IPS DF 6.9 (cell line): ENCODE results near the gene PTPRN2.

ENCODE experiments used
- DNase-seq: peaks from one replicate; pipeline ENCODE4 v3.0.0-alpha.2; 2013; ENCODE audit warnings: low read depth, low spot score
- H3K27ac ChIP-seq: one replicate; pipeline ENCODE4 v1.5.1; 2013; ENCODE audit warnings: low read length, control low read depth
- H3K27me3 ChIP-seq: 2 replicates; pipeline ENCODE4 v1.6.1; 2013; ENCODE audit warnings: mild to moderate bottlenecking, low read length; ENCODE audit not compliant: control insufficient read depth, insufficient read depth
- H3K36me3 ChIP-seq: 2 replicates; pipeline ENCODE4 v1.6.1; 2013; ENCODE audit warnings: low read length; ENCODE audit not compliant: control insufficient read depth, insufficient read depth
- H3K4me1 ChIP-seq: 2 replicates; pipeline ENCODE4 v1.6.1; 2013; ENCODE audit warnings: low read length; ENCODE audit not compliant: control insufficient read depth, insufficient read depth
- H3K4me3 ChIP-seq: 2 replicates; pipeline ENCODE4 v1.5.1; 2013; ENCODE audit warnings: mild to moderate bottlenecking, low read length
- H3K9me3 ChIP-seq: 2 replicates; pipeline ENCODE4 v1.6.1; 2013; ENCODE audit warnings: low read length, inconsistent platforms; ENCODE audit not compliant: control insufficient read depth, insufficient read depth
- WGBS: extraction: QIAGEN DNeasy Blood & Tissue Kit; methylation state at CpG from one replicate; pipeline ENCODE4 v1.1.7; 2013; ENCODE audit warnings: mixed read lengths, missing lambda C conversion rate; ENCODE audit not compliant: insufficient read length, insufficient coverage; 5-methylcytosine and 5-hydroxymethylcytosine counted together

The PTPRN2 gene

DNA sequence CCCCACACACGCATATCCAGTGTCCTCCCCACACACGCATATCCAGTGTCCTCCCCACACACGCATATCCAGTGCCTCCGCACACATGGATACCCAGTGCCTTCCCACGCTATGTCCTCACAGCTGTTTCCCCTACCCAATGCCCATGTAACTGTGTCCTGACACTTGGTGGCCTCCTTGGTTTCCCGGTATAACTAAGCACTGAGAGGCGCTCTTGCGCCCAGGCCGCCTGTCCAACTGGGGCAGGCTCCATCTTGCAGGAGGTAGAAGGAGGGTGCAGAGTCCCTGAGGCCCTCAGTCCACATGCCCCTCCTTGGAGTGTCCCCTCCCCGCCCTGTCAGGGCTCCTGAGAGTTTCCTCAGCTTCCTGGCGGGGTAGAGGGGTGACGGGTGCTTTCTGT is 715.2 kb downstream of the PTPRN2 start:
- Histone ChIP-seq H3K9me3 (peaks cover 32% of the 10 kb centered on the region), H3K27ac (no peak overlapping the region), H3K4me1 (no peaks in the 10 kb centered on the region), H3K36me3 (no peaks in the 10 kb centered on the region), H3K4me3 (no peak overlapping the region), H3K27me3 (no peaks in the 10 kb centered on the region)
- no peak for DNase-seq
- WGBS, result no CpG with 5 or more reads among the region's 12 CpGs

DNA sequence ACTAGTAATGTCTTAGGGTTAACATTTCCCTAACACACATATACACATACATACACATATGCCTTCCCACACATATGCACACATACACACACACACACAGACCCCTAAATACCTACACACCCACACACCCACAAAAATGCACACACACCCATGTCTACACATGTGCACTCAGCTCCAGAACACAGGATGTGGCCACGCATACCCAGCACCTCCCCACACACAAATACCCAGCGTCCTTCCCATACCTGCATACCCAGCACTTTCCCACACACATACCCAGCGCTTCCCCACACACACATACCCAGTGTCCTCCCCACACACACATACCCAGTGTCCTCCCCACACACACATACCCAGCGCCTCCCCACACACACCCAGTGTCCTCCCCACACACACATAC is 715.9 kb downstream of the PTPRN2 start:
- peaks cover 31% of the 10 kb centered on the region for H3K9me3 ChIP-seq
- no peaks in the 10 kb centered on the region for H3K36me3 ChIP-seq
- no peaks in the 10 kb centered on the region for H3K4me1 ChIP-seq
- H3K27me3 ChIP-seq, result no peaks in the 10 kb centered on the region
- WGBS, result no CpG with 5 or more reads among the region's 4 CpGs
- H3K27ac ChIP-seq, result no peak overlapping the region
- no peak overlapping the region for H3K4me3 ChIP-seq
- no peak for DNase-seq

DNA sequence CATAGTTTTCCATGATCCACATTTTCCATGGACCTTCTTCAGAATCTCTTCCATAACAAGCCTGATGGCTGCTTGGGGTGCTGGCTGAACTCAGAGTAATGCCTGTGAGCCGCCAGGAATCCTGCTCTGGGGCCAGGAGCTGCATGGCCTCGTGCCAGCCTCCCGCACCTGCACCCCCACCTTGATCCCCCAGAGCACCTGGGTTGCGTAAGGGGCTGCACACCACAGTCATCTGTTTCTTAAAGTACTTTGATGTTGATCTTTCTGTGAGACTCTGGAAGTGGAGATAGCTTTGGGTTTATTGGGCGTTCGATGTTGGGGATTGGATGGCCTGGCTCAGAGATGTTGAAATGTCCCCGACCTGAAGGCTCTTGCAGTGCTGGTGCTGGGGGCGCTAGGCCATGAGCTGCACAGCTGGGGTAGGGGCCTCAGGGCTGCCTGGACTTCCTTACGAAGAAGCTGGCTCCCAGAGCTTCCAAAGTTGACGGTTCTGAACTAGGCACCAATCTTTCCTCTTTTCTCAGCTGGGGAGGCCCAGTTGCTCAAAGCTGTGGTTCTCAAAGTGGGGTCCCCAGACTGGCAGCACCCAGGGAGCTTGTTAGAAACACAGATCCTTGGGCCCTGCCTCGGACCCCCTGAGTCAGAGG is 716.9 kb downstream of the PTPRN2 start:
- no peak overlapping the region for H3K27ac ChIP-seq
- DNase-seq, result no peak
- H3K9me3 ChIP-seq, result peaks cover 34% of the 10 kb centered on the region
- no peaks in the 10 kb centered on the region for H3K27me3 ChIP-seq
- H3K4me1 ChIP-seq, result no peaks in the 10 kb centered on the region
- no CpG with 5 or more reads among the region's 11 CpGs for WGBS
- H3K4me3 ChIP-seq, result no peak overlapping the region
- no peaks in the 10 kb centered on the region for H3K36me3 ChIP-seq

DNA sequence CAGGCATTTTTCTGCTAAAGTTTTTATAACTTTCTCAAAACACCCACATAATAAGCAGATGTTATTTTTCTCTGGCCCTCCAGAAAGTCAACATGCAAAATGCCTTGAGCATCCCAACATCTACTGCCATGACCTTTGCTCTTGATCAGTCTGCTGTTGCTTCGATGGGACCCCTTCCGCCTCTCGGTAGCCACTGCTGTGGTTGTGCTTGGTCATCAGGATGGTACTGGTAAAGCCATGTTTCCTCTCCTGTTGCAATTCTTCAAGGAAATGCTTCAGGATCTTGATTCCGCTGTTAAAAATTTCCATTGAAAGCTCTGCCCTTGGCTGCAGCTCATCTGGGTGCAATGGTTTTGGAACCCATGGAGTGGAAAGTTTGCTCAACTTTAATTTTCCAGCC is 717.8 kb downstream of the PTPRN2 start:
- peaks cover 42% of the 10 kb centered on the region for H3K9me3 ChIP-seq
- H3K4me1 ChIP-seq, result no peaks in the 10 kb centered on the region
- no peak overlapping the region for H3K27ac ChIP-seq
- H3K4me3 ChIP-seq, result no peak overlapping the region
- no peaks in the 10 kb centered on the region for H3K36me3 ChIP-seq
- no peak for DNase-seq
- WGBS, result no CpG with 5 or more reads among the region's 4 CpGs
- H3K27me3 ChIP-seq, result no peaks in the 10 kb centered on the region

DNA sequence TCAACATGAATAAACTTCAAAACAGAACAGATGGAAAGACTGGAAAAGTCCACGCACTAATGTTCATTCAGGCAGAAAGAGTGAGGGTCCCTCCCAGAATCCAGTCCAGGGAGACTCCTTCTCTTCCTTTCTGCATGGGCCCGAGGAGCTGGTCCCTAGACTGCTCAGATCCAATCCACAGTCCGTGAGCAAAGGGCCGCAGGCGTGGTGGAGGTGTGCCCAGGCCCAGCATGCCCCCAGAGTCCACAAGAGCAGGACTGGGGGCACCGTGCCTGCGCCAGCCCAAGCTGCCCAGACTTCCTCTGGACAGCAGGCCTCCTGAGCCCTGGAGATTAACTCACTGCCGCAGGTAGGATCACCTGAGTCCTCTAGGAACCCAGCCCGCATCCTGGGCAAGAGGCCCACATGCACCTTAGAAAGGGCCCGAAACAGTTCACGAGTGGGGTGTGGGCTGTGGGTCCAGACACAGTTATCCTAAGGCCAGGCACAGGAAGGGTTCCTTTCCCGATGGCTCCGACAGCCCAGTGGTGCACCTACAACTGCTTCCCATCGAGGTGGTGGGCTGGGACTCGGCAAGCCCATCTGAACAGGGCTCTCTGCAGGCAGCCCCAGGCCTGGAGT is 719.8 kb downstream of the PTPRN2 start:
- Histone ChIP-seq H3K36me3 (no peaks in the 10 kb centered on the region), H3K4me1 (no peaks in the 10 kb centered on the region), H3K4me3 (no peak overlapping the region), H3K27me3 (no peaks in the 10 kb centered on the region), H3K9me3 (peaks cover 48% of the 10 kb centered on the region), H3K27ac (no peak overlapping the region)
- WGBS, result no CpG with 5 or more reads among the region's 15 CpGs
- no peak for DNase-seq

DNA sequence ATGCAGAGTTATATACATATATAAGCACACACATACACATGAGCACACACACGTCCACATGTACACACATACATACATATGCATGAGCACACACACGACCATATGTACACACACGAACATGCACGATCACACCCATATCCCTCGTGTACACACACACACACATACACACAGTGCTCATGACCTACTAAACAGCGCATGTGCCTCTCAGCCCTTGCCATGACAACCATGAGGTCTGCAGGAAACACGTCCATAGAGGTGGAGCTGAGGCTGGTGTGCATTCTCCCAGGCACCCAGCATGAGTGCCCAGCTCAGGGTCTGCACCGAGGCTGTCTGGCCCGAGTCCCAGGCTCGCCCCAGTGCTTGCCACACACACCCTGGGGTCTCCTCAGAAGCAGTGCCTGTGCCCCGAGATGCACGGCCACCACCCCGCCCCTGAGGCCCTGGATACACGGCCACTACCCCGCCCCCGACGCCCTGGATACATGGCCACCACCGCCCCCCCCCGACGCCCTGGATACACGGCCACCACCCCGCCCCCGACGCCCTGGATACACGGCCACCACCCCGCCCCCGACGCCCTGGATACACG is 721.2 kb downstream of the PTPRN2 start:
- no peak overlapping the region for H3K4me3 ChIP-seq
- H3K9me3 ChIP-seq, result peaks cover 46% of the 10 kb centered on the region
- no peaks in the 10 kb centered on the region for H3K36me3 ChIP-seq
- H3K4me1 ChIP-seq, result no peaks in the 10 kb centered on the region
- no peak for DNase-seq
- no peaks in the 10 kb centered on the region for H3K27me3 ChIP-seq
- H3K27ac ChIP-seq, result no peak overlapping the region
- no CpG with 5 or more reads among the region's 29 CpGs for WGBS

DNA sequence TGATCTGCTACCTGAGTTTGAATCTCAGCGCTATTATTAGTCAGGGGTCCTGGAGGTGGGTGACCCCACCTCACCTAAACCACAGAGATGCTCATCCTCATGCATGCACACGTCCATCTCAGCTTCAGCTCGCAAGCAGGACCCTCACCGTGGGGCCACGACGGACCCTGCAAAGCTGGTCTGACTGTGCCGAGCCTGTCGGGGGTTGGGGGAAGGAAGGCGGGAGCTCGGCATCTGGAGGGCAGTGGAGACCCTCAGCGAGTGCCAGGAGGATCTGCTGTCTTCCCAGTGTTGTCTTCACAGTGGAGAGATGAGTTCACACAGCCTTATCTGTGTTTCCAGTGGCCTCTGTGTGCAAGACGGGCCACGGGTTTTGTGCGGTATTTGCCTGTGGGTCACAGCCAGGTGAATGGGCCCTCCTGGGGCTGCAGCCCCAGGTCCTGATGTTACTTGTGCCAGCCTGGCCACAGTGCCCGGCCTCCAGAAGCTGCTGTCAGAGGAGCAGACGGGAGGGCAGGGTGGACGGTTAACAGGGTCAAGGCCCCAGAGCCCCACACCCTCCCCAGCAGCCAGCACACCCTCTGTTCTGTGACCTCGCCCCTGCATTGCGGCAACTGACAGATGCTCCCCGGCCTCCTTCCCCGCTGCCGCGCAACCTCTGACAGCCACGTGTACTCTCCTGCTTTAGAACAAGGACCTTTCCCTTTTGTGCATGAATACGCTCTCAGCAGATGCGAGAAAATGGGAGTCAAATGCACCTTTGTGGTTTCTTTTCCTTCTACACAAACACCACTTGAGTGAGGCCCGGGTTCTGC is 722.1 kb downstream of the PTPRN2 start:
- H3K4me3 ChIP-seq, result no peak overlapping the region
- no peaks in the 10 kb centered on the region for H3K36me3 ChIP-seq
- no peak for DNase-seq
- H3K27me3 ChIP-seq, result no peaks in the 10 kb centered on the region
- H3K27ac ChIP-seq, result no peak overlapping the region
- no peaks in the 10 kb centered on the region for H3K4me1 ChIP-seq
- peaks cover 42% of the 10 kb centered on the region for H3K9me3 ChIP-seq
- WGBS, result no CpG with 5 or more reads among the region's 27 CpGs

DNA sequence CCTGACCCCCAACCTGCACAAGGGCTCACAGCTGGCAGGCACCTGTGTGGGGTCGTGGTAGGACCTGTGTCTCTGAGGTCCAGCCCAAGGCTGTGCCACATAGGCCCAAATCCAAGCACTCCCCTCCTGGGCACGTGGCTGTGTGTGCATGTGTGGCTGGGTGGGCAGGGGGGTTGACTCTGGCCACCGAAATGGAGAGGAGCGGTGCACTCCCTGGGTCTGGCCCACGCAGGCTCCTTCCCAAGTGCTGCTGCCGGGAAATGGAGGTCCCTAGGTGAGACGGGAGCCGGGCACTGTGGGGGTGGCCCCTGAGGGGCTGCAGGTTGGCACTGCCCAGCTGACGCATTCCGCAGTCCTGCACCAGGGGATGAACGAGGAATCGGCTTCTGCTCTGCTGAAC is 722.7 kb downstream of the PTPRN2 start:
- no peak for DNase-seq
- Histone ChIP-seq H3K27ac (no peak overlapping the region), H3K27me3 (no peaks in the 10 kb centered on the region), H3K36me3 (no peaks in the 10 kb centered on the region), H3K9me3 (peaks cover 43% of the 10 kb centered on the region), H3K4me3 (no peak overlapping the region), H3K4me1 (no peaks in the 10 kb centered on the region)
- WGBS, result no CpG with 5 or more reads among the region's 12 CpGs

DNA sequence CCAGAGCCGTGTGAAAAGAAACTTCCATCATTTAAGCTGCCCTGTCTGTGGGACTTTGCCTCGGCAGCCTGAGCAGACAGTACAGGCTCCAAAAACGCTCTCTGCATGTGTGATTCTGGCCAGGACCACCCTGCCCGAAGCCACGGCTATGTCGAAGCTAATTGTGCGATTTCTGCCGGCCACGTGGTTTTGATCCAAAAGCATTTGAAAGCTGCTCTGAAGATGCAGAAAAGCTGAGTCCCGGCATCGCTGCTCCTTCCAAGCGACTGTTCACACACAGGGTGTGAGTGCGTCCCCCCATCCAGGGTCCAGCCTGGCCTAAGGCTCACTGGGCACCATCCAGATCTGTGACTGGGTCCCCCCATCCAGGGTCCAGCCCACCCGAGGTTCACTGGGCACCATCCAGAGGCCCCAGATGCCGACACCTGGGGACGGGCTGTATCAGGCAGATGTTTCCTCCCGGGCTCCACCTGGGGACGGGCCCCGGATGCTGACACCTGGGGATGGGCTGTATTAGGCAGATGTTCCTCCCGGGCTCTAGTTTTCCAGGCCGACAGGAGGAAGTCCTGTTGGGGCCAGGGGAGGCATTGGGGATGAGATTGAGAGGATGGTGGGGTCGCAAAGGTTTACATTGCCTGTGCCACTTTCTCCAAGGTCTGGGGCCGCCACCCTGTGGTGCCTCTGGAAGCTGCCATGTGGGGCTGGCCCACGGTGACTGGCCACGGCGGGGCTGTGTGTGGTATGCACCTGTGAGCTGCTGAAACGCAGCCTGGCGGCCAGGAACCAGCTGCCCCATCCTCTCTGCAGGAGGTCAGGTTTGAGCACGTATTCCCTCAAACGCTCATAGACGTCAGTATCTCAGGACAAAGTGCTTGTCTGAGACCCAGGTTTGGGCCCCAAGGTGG is 723.5 kb downstream of the PTPRN2 start:
- no peaks in the 10 kb centered on the region for H3K4me1 ChIP-seq
- H3K36me3 ChIP-seq, result no peaks in the 10 kb centered on the region
- H3K27ac ChIP-seq, result no peak overlapping the region
- no CpG with 5 or more reads among the region's 31 CpGs for WGBS
- H3K4me3 ChIP-seq, result no peak overlapping the region
- H3K27me3 ChIP-seq, result no peaks in the 10 kb centered on the region
- peaks cover 42% of the 10 kb centered on the region for H3K9me3 ChIP-seq
- DNase-seq, result no peak

DNA sequence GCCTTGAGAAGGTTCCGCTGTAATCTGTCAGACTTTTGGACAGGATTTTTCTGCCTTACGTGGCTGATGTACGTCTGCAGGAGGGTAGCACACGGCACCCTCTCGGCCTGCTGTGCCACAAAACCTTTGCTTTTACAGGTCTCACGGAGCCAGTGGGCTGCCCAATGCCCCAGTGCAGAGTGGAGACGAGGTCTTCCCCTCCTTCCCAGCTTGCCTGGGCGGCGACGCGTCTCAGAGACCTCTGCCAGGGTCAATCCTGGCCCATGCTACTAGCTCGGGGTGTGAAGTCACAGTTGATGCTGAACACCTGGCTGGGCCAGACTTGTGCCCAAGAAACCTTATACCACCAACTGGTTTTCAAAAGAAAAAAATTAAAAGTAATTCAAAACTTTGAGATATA is 724.4 kb downstream of the PTPRN2 start:
- Histone ChIP-seq H3K36me3 (no peaks in the 10 kb centered on the region), H3K4me3 (no peak overlapping the region), H3K27ac (no peak overlapping the region), H3K9me3 (peaks cover 39% of the 10 kb centered on the region), H3K4me1 (no peaks in the 10 kb centered on the region), H3K27me3 (no peaks in the 10 kb centered on the region)
- WGBS, result no CpG with 5 or more reads among the region's 12 CpGs
- DNase-seq, result no peak
